ENCODE data around the gene THADA.

The THADA gene

GRCh38 chr2:43435746-43436145, 160.1 kb downstream of the THADA start:
- no peak for DNase-seq

DNA sequence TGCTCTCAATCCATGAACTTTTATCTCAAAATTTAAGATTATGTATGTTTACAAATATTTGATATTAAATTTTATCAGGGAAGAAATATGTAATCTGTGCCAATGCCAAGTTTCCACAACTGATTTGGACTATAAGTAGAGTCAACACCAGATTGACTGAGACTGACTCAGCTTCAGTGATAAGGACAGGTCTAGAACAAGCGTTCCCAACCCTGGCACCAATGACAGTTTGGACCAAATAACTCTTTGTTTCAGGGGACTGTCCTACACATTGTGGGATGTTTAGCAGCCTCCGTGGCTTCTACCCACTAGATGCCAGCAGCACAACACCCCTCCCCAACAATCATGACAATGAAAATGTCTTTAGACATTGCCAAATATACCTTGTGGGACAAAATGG, 165.3 kb downstream of the THADA start:
- no peak for DNase-seq

DNA sequence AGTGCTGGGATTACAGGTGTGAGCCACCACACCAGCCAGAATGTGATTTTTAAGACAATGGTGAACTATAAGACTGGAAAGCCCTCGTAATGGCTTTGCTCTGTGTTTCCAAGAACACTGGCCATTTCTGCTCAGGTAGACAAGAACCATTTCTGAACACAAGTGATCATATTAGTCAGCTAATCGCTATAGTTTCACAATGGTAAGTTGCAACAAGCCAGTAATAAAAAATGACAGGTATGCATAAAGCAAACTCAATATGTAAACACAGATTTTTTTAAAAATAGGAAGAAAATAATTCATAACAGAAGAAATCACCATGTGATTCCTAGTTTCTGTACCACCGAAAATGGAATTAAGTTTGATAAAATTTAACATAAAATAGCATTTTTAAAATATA, 166.5 kb downstream of the THADA start:
- DNase-seq, result no peak

- DNase-seq, result no peak
Measured at GRCh38 chr2:43427032-43427424, 168.8 kb downstream of the THADA start.

DNA sequence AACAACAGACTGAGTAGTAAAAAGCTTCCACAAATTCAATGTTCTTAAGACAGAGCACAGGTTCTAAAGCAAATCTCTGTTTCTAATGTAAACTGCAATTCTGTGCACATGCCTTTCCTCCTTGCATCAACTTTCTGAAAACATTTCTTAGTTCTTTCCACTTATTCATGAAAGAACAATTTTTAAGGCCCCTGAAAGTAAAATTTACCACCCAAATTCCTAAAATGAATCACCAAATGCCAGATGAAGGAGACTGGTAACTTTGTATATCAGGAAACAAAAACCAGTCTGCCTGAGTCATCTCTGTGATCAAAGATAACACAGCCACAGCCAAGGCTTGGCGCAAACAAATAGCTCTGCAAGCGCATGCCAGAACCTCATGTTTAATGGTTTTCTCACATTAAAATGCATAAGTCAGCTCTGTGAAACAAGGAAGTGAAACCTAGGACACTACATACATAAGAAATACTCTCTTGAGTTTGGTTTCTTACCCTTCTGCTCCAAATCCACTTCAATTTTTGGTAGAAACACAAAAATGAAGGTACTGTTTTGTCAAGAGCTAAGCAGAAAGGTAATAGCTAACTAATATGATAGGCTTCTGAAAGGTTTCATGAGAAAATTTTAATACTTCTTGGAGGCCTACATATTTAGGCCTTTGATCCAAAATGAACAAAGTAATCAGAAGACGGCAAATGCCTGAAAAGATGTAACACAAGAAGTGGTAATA, 169.4 kb downstream of the THADA start:
- DNase-seq, result peak in 1 of 2 experiments; percentile 63

GRCh38 chr2:43425659-43426058, 170.2 kb downstream of the THADA start:
- DNase-seq, result no peak

- no peak for DNase-seq
Measured at GRCh38 chr2:43424262-43425207, 171.3 kb downstream of the THADA start.

GRCh38 chr2:43423941-43424261, 171.9 kb downstream of the THADA start:
- DNase-seq, result no peak

DNA sequence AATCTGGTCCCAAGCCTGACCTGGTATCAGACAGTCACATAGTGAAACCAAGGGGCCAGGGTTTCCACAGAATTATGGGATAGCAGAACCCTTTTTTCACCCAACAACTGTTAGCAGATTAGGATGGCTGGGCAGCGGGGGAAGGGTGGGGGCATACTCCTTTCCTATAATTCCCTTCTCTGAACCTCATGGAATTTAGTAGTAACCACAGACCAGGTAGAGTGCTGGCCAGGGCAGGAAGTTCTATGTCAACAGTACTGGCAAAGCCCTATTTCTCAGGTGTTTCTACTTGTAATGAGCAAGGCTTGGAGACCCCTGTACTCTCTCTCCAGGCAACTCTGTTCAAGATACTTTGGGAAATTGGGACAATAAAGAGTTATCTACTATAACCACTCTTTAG, 174.6 kb downstream of the THADA start:
- DNase-seq, result no peak

- no peak for DNase-seq
Measured at GRCh38 chr2:43420389-43420801, 175.4 kb downstream of the THADA start.

- no peak for DNase-seq
Measured at GRCh38 chr2:43419876-43420275, 176.0 kb downstream of the THADA start.

- DNase-seq, result no peak
Measured at GRCh38 chr2:43419243-43419642, 176.6 kb downstream of the THADA start.

GRCh38 chr2:43418680-43419079, 177.2 kb downstream of the THADA start:
- DNase-seq, result no peak

GRCh38 chr2:43417300-43417699, 178.5 kb downstream of the THADA start:
- DNase-seq, result no peak

DNA sequence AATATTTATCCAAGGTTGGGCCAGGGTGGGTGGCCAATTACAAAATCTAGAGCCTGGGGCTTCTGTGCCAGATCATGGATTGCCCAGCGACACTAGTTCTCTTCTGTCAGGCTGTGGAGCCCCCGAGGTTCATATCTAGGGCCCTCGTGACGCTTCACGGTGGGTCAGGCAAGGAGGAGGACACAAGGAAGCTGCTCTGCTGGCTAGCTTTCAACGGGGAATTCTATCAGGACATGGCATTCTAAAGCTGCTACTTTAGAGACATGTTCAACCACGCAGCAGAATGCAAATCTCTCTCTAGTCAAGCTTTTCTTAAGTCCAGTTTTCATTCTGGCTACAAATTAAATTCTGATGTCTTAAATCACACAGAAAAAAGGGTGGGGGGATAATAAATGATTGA, 180.2 kb downstream of the THADA start:
- no peak for DNase-seq

- no peak for DNase-seq
Measured at GRCh38 chr2:43414586-43415135, 181.2 kb downstream of the THADA start.

DNA sequence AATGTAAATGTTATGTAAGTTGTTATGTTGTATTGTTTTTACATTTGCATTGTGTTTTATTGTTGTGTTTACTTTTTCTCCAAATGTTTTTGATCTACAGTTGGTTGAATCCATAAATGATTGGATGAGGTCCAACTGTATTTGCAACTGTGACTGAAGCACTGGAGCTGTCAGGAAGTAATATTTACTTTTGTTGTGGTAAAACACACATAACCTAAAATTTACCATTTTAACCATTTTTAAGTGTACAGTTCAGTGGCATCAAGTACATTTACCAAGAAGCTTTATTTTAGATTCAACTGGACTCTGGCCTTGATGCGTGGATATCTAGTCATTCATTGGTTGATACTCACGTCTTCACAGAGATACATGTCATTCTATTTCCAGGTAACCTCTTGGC, 181.8 kb downstream of the THADA start:
- no peak for DNase-seq

- no peak for DNase-seq
Measured at GRCh38 chr2:43412114-43412753, 183.6 kb downstream of the THADA start.

DNA sequence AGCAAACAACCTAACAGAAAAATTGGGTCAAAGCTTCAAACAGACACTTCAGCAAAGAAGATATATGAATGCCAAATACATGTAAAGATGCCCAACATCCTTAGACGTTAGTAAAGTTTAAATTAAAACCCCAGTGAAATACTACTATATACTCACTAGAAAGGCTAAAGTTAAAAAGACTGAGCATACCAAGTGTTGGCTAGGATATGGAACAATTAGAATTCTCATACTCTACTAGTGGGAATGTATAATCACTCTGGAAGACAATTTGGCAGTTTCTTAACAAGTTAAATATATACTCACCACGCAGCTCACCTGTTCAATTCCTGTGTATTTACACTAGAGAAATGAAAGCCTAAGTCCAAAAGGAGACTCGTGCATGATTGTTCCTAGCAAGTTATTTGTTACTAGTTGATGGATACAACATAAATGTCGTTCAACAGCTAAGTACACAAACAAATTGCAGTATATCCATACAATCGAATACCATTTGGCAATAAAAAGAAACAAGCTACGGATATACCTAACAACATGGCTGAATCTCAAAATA, 185.7 kb downstream of the THADA start:
- DNase-seq, result no peak

GRCh38 chr2:43408407-43409160, 187.3 kb downstream of the THADA start:
- DNase-seq, result no peak

DNA sequence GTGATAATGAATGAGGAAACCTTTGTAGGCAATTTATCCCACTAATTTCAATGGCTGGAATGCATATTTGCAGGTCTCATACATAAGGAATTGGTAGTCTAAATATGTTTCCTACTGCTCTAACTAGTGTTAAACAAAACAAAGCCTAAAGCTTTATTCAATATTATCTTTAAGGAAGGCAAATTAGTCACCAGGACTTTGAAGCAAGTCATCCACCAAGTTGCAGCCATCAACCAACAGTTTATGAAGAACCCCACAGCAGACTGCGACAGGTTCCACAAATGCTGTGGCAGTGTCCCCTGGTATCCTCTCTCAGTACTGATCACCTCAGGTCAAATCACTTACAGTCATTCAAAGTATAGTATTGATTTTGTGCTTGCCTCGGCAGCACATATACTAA, 187.9 kb downstream of the THADA start:
- DNase-seq, result no peak

DNA sequence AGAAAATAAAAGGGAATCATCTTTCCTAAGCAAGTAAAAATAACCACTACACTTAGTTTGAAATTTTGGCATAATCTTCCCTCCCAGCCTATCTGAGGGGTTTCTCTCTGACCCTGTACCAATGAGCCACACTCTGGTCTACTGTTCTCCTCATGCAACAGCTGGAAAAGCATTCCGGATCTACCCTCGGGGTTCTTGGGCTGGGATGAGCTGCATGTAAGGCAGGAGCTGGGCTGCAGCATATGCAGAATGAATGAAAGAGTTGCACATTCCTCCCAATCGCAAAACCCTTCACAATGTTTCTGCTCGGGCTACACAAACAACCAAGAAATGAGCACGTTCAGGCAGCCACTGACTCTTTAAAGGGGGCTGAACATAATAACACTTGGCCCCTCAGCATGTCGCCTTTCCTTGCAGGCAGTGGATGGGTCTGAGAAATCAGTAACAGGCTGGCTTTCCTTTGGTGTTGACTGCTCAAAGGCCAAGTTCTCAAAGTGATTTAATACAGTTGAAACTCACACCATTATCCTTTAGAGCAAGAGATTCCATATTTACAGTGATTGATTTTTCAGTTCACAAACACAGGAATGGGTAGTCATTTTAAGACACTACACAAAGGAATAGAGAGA, 189.1 kb downstream of the THADA start:
- DNase-seq, result no peak

Data from NCI-H446 (cell line).